Measurements from ENCODE around the gene ADAMTS14.
"Not testable (repeated sequence)": the region's sequence is repeated elsewhere in the genome, so short reads cannot be mapped to it uniquely, and the experiment has no call there.

Gene ADAMTS14

GRCh38 chr10:70656489-70656888, 15.8 kb upstream of the ADAMTS14 start:
- no peak for DNase-seq (ENCODE audit: low spot score)

GRCh38 chr10:70657041-70657440, 15.3 kb upstream of the ADAMTS14 start:
- no peak for DNase-seq (ENCODE audit: low spot score)

- DNase-seq (ENCODE audit: low spot score): no peak
Observed at GRCh38 chr10:70658582-70659136, 13.6 kb upstream of the ADAMTS14 start.

GRCh38 chr10:70659306-70659705, 13.0 kb upstream of the ADAMTS14 start:
- DNase-seq (ENCODE audit: low spot score): no peak

GRCh38 chr10:70660722-70661121, 11.6 kb upstream of the ADAMTS14 start:
- no peak for DNase-seq (ENCODE audit: low spot score)

- no peak for DNase-seq (ENCODE audit: low spot score)
Observed at GRCh38 chr10:70661623-70662361, 10.5 kb upstream of the ADAMTS14 start.

GRCh38 chr10:70662362-70663220, 9.7 kb upstream of the ADAMTS14 start:
- no peak for DNase-seq (ENCODE audit: low spot score)

- not testable (repeated sequence) for DNase-seq (ENCODE audit: low spot score)
Observed at GRCh38 chr10:70663458-70664409, 8.6 kb upstream of the ADAMTS14 start.

GRCh38 chr10:70664702-70665195, 7.6 kb upstream of the ADAMTS14 start:
- DNase-seq (ENCODE audit: low spot score): no peak

GRCh38 chr10:70666960-70667798, 5.1 kb upstream of the ADAMTS14 start:
- no peak for DNase-seq (ENCODE audit: low spot score)

- not testable (repeated sequence) for DNase-seq (ENCODE audit: low spot score)
Observed at GRCh38 chr10:70667818-70668217, 4.5 kb upstream of the ADAMTS14 start.

- DNase-seq (ENCODE audit: low spot score): no peak
Observed at GRCh38 chr10:70668454-70668970, 3.8 kb upstream of the ADAMTS14 start.

- no peak for DNase-seq (ENCODE audit: low spot score)
Observed at GRCh38 chr10:70669015-70669414, 3.3 kb upstream of the ADAMTS14 start.

- DNase-seq (ENCODE audit: low spot score): no peak
Observed at GRCh38 chr10:70669732-70670317, 2.5 kb upstream of the ADAMTS14 start.

- no peak for DNase-seq (ENCODE audit: low spot score)
Observed at GRCh38 chr10:70671619-70672164, 614 bp upstream of the ADAMTS14 start.

GRCh38 chr10:70673043-70673928, 980 bp downstream of the ADAMTS14 start:
- no peak for DNase-seq (ENCODE audit: low spot score)

- no peak for DNase-seq (ENCODE audit: low spot score)
Observed at GRCh38 chr10:70673929-70674559, 1.7 kb downstream of the ADAMTS14 start.

All from HuH-7.5 (cell line).